ENCODE measurements around the gene TMEM208.

DNA sequence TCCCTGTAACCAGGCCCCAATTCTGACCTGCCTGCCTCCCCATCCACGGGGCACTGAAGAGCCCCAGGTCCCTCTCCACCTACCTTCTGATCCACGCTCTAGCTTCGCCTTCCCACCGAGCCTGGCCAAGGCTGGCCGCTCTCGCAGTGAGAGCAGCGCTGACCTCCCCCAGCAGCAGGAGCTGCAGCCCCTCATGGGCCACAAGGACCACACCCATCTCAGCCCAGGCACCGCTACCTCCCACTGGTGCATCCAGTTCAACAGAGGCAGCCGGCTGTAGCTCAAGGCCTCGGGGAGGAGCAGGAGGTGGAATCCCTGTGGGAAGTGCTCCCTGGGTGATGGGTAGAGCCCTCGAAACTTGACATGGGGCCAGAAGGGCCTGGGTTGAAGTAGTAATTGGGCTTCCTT is 44.0 kb downstream of the TMEM208 start:
- no peak for TF ChIP-seq POLR2A (IDR thresholded peaks at IDR 0.05; ENCODE audit: low read depth)
- TF ChIP-seq, protein P1, sequence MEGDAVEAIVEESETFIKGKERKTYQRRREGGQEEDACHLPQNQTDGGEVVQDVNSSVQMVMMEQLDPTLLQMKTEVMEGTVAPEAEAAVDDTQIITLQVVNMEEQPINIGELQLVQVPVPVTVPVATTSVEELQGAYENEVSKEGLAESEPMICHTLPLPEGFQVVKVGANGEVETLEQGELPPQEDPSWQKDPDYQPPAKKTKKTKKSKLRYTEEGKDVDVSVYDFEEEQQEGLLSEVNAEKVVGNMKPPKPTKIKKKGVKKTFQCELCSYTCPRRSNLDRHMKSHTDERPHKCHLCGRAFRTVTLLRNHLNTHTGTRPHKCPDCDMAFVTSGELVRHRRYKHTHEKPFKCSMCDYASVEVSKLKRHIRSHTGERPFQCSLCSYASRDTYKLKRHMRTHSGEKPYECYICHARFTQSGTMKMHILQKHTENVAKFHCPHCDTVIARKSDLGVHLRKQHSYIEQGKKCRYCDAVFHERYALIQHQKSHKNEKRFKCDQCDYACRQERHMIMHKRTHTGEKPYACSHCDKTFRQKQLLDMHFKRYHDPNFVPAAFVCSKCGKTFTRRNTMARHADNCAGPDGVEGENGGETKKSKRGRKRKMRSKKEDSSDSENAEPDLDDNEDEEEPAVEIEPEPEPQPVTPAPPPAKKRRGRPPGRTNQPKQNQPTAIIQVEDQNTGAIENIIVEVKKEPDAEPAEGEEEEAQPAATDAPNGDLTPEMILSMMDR (IDR thresholded peaks at IDR 0.05) = no peak
- no peak for TF ChIP-seq EP300 (IDR thresholded peaks at IDR 0.05)
- no peak for TF ChIP-seq POLR2AphosphoS5 (IDR thresholded peaks at IDR 0.05)
